ENCODE measurements around the gene ABCC11.
"Not testable (repeated sequence)": the region's sequence is repeated elsewhere in the genome, so short reads cannot be mapped to it uniquely, and the experiment has no call there.

GRCh38 chr16:48181746-48182520, 65.4 kb downstream of the ABCC11 start:
- not testable (repeated sequence) for TF ChIP-seq POLR2A (IDR thresholded peaks at IDR 0.05; ENCODE audit: low read length); GATA1 (IDR thresholded peaks at IDR 0.05; ENCODE audit: low read depth, low read length)

Data from erythroblast (primary cell).